Kidney tubule cell (primary cell): ENCODE data around the gene RFTN1.

Experiments
- DNase-seq: peaks from one replicate; pipeline ENCODE4 v3.0.0-alpha.2; 2018; ENCODE audit warnings: low spot score

Gene RFTN1

GRCh38 chr3:16486201-16486600, 27.3 kb downstream of the RFTN1 start:
- no peak for DNase-seq

GRCh38 chr3:16485395-16485992, 28.0 kb downstream of the RFTN1 start:
- no peak for DNase-seq

- DNase-seq: no peak
These were observed 28.5 kb downstream of the RFTN1 start for GRCh38 chr3:16484984-16485383.

- peak; percentile 78 for DNase-seq
These were observed 29.3 kb downstream of the RFTN1 start for GRCh38 chr3:16484216-16484615.

- no peak for DNase-seq
These were observed 30.5 kb downstream of the RFTN1 start for GRCh38 chr3:16482770-16483531.

- no peak for DNase-seq
These were observed 31.2 kb downstream of the RFTN1 start for GRCh38 chr3:16482194-16482769.

- no peak for DNase-seq
These were observed 32.0 kb downstream of the RFTN1 start for GRCh38 chr3:16481546-16481897.

- peak; percentile 75 for DNase-seq
These were observed 32.5 kb downstream of the RFTN1 start for GRCh38 chr3:16480861-16481545.

GRCh38 chr3:16478516-16478915, 35.0 kb downstream of the RFTN1 start:
- DNase-seq: peak; percentile 59

GRCh38 chr3:16477521-16477920, 36.0 kb downstream of the RFTN1 start:
- no peak for DNase-seq

- peak; percentile 25 for DNase-seq
These were observed 36.4 kb downstream of the RFTN1 start for GRCh38 chr3:16477056-16477455.

- peak; percentile 44 for DNase-seq
These were observed 36.9 kb downstream of the RFTN1 start for GRCh38 chr3:16476636-16477035.

GRCh38 chr3:16475766-16476165, 37.7 kb downstream of the RFTN1 start:
- DNase-seq: no peak

GRCh38 chr3:16474920-16475319, 38.6 kb downstream of the RFTN1 start:
- DNase-seq: no peak

- peak; percentile 68 for DNase-seq
These were observed 39.3 kb downstream of the RFTN1 start for GRCh38 chr3:16474216-16474615.

GRCh38 chr3:16472593-16472992, 40.9 kb downstream of the RFTN1 start:
- no peak for DNase-seq

GRCh38 chr3:16471897-16472296, 41.6 kb downstream of the RFTN1 start:
- no peak for DNase-seq

- DNase-seq: no peak
These were observed 42.9 kb downstream of the RFTN1 start for GRCh38 chr3:16470590-16470989.

GRCh38 chr3:16468336-16469098, 45.0 kb downstream of the RFTN1 start:
- DNase-seq: no peak

- DNase-seq: no peak
These were observed 45.5 kb downstream of the RFTN1 start for GRCh38 chr3:16468002-16468335.

GRCh38 chr3:16467393-16467792, 46.1 kb downstream of the RFTN1 start:
- DNase-seq: no peak

GRCh38 chr3:16466822-16467221, 46.7 kb downstream of the RFTN1 start:
- no peak for DNase-seq
